HG02798 (cell line): ENCODE measurements around the gene PRTN3.

Source experiments
- ATAC-seq: cut with Tn5 transposase; IDR thresholded peaks from one replicate; pipeline ENCODE4 v1.9.1; 2021; ENCODE audit warnings: mild to moderate bottlenecking; ENCODE audit not compliant: unreplicated experiment, poor library complexity

The PRTN3 gene

DNA sequence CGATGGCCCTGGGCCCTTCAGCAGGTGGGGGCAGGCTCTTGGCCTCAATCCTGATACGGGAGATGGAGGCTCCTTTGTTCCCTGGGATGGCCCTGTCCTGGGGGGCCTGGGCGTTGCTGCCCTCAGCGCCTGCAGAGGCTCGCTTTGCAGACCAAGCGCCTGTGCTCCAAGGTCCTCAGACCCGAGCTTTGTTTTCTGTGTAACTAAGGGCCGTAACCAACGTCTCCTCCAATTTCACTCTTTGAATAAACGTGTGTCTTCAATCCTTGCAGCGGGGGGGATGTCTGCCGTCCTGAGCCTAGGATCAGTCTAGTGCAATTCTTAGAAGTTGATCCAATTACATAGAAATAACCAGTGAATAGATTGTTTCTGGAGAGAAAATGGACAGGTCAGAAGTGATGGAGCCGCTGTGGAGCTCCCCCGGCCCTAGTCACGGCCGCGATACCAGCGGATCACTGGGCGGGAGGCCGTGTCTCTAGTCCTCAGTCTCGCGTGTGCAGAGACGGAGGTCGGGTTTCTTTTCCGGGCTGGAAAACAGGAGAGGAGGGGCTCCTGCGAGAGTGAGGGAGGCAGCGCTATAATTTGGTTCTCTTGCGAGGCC, 38.2 kb upstream of the PRTN3 start:
- no peak for ATAC-seq

DNA sequence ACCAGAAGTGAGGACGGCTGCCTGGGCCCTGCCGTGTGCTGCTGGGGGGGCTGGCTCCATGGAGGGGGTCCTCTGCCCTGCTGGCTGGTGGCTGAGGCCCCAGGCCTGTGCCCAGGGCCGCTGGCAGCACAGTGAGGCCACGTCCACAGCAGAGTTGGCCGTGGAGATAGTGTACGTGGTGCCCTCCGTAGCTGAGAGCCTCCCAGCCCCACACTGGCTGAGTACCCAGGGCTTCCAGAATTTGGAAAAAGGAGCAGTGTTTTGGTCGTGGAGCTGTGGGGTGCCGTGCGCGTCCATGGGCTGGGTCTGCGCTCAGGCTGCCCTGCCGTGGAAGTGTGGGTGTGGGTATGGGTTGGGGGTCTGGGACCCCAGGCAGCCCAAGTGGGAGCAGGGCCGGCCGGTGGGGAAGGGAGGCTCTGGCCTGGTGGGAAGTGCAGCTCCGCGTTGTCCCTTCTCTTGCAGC, 37.7 kb upstream of the PRTN3 start:
- ATAC-seq, result no peak

DNA sequence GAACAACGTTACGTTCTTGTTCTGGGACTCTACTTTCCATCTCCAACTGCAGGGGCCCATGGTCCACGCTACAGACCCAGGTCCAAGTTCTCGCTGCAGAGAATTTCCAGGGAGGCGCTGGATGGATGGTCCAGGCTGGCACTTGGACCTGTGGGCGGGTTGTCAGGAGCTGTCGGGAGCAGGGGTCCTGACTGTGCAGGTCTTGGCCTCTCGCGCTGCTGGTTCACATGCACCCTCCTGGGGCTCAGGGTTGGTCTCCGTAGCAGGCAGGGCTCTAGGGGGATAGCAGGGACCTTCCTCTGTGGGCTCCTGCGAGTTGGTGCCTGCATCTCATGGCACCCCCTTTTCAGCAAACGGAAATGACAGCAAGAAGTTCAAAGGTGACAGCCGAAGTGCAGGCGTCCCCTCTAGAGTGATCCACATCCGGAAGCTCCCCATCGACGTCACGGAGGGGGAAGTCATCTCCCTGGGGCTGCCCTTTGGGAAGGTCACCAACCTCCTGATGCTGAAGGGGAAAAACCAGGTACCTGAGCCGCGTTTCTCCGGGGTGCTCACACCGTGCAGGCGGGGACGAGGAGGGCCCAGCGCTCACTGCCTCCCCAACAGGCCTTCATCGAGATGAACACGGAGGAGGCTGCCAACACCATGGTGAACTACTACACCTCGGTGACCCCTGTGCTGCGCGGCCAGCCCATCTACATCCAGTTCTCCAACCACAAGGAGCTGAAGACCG, 36.9 kb upstream of the PRTN3 start:
- no peak for ATAC-seq

DNA sequence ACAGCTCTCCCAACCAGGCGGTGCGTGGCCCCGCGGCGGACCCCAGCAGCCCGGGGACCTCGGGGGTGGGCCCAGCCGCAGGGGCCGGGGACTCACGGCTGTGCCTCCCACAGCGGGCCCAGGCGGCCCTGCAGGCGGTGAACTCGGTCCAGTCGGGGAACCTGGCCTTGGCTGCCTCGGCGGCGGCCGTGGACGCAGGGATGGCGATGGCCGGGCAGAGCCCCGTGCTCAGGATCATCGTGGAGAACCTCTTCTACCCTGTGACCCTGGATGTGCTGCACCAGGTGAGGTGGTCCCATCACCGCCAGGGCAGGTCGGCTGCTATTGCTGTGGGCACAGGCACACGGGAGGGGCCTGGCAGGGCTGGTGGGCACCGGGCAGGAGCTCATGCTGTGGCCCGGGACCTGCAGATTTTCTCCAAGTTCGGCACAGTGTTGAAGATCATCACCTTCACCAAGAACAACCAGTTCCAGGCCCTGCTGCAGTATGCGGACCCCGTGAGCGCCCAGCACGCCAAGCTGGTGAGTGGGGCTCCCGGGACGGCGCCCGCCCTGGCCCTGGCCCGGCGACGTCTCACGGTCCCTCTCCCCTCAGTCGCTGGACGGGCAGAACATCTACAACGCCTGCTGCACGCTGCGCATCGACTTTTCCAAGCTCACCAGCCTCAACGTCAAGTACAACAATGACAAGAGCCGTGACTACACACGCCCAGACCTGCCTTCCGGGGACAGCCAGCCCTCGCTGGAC, 36.2 kb upstream of the PRTN3 start:
- no peak for ATAC-seq

DNA sequence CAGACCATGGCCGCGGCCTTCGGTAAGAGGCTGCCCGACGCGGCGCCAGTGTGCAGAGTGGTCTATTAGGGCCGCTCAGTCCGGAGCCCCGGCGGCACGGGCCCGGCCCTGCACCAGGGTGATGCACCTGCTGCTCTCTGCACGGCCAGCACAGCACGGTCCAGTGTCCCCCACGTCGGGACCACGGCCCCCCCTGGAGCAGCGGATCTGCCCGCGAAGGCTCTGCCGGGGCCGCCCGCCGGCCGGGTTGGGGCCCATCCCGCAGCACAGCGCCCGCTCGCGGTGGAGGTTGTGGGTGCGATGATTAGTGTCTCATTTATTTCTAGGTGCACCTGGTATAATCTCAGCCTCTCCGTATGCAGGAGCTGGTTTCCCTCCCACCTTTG, 35.6 kb upstream of the PRTN3 start:
- no peak for ATAC-seq

DNA sequence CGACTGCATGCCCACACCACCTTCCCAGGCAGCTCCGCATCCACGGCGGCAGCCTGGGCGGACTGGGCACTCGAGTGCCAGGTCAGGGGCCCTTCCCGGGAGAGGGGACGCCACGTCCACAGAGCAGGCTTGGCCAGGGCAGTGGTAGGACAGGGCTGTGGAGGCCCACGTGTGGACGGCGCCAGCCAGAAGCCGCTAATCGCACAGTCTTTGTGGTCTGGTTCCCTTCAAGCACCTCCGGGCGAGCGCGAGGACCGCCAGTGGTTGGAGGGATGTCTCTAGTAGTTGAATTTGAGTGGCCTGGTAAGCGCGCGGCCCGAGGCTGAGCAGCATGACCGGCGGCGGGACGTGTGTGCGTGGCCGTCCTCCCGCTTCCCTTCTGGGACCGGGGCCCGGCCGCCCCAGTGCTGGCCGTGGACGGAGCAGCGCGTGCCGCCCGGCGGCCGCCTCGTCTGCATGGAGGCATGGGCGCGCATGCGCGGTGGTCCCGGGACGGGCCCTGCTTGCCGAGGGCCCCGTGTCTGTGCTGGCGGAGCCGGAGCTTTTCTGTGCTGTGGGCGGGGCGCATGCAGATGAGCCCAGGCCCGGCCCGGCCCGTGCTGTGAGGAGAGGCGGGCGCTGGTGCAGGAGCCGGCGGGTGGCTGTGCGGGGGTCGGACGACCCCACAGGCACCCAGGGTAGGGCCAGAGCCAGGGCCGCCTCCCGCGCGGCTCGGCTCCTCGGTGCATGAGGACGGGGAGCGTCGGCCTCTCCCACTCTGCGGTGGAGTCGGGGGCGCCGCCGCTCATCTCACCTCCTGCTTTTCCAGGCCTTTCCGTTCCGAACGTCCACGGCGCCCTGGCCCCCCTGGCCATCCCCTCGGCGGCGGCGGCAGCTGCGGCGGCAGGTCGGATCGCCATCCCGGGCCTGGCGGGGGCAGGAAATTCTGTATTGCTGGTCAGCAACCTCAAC, 34.9 kb upstream of the PRTN3 start:
- no peak for ATAC-seq

DNA sequence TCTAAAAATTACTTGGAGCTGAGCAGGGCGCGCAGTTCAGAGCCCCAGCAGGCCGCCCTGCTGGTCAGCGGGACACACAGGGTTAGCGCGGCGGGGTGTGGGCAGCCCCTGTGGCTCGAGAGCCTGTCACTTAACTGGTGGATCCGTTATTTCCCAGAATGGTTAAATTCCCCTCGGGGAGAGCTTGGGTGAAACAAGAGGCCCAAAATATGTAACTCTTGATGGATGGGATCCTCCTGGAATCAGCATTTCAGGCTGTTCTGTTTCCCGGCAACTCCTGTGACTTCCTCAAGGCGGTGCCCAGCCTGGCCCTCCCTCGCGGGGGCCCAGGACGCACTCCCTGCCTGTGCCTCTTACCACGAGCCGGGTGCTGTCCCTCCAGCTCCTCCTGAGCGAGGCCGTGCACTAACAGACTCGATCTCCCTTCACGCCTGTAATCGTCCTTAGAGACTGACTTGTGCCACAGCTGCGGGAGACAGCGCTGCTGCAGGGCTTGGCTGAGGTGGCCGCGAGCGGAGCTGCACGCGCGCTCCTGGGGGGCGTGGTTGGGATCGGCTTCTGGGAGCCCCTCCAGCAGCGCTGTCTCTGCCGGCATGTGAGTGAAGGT, 33.9 kb upstream of the PRTN3 start:
- no peak for ATAC-seq

DNA sequence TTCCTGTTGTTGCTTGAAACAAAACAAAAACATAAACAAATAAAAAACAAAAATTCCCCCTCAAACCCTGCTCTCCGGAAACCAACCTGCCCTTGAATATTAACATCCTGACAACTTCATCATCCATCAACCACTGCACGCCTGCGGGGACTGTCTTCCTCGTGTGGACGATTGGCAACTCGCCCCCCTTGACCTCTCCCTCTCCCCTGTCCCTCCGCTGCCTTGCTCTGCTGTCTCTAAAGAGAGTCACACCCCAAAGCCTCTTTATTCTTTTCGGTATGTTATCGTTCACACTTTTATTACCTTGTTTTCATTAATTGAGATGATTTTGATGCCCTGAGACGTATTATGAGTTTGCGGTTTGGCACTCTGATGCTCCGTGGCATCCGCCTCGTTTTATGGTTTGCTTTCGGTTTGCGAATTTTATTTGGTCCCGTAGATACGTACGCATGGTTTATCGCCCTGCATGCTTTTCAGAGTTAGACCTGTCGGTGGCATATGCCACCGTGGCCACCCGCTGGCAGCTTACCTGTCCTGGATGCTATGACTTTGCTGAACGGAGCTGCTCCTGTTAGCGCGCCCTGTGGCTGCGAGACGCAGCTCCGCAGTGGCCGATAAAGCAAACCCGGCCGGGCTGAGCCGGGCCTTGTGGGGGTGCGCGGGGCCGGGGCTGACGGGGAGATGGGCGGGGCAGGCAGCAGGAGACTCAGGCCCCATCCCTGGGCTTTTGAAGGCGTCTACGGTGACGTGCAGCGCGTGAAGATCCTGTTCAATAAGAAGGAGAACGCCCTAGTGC, 33.0 kb upstream of the PRTN3 start:
- ATAC-seq, result no peak

DNA sequence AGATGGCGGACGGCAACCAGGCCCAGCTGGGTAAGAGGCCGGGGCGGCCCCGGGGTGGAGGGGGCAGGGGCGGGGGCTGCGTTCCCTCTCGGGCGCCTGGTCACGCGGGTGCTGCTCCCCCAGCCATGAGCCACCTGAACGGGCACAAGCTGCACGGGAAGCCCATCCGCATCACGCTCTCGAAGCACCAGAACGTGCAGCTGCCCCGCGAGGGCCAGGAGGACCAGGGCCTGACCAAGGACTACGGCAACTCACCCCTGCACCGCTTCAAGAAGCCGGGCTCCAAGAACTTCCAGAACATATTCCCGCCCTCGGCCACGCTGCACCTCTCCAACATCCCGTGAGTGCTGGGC, 32.4 kb upstream of the PRTN3 start:
- no peak for ATAC-seq

DNA sequence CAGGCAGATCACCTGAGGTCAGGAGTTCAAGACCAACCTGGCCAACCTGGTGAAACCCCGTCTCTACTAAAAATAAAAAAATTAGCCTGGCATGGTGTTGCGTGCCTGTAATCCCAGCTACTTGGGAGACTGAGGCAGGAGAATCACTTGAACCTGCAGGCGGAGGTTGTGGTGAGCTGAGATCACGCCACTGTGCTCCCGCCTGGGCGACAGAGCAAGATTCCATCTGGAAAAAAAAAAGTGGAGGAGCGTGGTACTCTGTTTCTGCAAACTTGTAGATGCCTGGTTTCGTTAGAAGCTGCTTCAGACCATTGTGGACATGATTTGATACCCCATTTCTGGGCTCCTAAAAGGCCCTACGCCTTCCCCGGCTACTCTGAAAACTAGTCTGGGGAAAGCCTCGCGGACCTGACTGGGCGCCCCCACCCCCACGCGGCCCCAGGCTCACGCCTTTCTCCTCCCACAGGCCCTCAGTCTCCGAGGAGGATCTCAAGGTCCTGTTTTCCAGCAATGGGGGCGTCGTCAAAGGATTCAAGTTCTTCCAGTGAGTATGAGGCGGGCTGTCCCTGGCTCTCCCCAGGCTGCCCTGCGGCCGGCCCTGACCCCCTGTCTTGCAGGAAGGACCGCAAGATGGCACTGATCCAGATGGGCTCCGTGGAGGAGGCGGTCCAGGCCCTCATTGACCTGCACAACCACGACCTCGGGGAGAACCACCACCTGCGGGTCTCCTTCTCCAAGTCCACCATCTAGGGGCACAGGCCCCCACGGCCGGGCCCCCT, 30.5 kb upstream of the PRTN3 start:
- ATAC-seq, result no peak

DNA sequence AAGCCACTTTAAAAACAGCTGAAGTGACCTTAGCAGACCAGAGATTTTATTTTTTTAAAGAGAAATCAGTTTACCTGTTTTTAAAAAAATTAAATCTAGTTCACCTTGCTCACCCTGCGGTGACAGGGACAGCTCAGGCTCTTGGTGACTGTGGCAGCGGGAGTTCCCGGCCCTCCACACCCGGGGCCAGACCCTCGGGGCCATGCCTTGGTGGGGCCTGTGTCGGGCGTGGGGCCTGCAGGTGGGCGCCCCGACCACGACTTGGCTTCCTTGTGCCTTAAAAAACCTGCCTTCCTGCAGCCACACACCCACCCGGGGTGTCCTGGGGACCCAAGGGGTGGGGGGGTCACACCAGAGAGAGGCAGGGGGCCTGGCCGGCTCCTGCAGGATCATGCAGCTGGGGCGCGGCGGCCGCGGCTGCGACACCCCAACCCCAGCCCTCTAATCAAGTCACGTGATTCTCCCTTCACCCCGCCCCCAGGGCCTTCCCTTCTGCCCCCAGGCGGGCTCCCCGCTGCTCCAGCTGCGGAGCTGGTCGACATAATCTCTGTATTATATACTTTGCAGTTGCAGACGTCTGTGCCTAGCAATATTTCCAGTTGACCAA, 29.8 kb upstream of the PRTN3 start:
- ATAC-seq, result no peak

DNA sequence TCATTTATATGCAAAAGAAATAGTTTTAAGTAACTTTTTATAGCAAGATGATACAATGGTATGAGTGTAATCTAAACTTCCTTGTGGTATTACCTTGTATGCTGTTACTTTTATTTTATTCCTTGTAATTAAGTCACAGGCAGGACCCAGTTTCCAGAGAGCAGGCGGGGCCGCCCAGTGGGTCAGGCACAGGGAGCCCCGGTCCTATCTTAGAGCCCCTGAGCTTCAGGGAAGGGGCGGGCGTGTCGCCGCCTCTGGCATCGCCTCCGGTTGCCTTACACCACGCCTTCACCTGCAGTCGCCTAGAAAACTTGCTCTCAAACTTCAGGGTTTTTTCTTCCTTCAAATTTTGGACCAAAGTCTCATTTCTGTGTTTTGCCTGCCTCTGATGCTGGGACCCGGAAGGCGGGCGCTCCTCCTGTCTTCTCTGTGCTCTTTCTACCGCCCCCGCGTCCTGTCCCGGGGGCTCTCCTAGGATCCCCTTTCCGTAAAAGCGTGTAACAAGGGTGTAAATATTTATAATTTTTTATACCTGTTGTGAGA, 29.2 kb upstream of the PRTN3 start:
- ATAC-seq, result no peak

DNA sequence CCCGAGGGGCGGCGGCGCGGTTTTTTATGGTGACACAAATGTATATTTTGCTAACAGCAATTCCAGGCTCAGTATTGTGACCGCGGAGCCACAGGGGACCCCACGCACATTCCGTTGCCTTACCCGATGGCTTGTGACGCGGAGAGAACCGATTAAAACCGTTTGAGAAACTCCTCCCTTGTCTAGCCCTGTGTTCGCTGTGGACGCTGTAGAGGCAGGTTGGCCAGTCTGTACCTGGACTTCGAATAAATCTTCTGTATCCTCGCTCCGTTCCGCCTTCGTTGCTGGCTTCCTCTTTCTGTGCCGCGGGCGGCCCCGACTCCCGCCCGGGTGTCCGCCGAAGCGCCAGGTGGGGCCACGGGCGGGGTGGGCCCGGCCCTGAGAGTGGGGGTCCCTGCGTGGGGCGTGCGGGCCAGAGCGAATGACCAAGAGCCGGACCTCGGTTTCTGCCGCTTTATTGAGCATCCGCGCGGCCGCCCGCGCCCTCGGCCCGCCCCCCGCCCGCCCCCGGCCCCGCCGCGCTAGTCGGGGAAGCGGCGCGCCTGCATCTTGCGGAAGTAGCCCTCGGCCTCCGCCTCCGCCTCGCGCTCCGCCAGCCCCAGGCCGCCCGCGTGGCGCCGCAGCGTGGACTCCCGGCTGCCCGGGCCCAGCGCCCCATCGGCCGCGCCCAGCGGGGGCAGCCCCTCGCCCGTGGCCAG, 28.6 kb upstream of the PRTN3 start:
- no peak for ATAC-seq

DNA sequence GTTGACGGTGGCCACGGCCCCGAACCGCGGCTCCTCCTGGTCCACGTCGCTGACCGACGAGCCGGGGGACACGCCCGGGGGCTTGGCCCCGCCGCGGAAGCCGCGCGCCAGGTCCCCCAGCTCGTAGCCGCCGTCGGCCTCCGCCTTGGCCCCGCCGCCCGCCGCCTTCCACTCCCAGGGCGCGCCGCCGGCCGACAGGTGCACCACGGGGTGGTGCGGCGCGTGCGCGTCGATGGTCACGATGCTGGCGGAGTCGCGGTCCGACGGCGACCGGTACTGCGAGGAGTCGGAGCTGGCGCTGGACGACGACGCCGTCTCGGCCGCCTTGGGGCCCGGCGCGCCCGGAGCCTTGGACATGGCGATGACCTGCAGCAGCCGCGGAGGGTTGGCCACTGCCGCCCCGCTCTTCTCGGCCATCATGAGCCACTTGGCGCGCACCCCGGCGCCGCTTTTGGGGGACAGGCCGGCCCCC, 28.0 kb upstream of the PRTN3 start:
- no peak for ATAC-seq

DNA sequence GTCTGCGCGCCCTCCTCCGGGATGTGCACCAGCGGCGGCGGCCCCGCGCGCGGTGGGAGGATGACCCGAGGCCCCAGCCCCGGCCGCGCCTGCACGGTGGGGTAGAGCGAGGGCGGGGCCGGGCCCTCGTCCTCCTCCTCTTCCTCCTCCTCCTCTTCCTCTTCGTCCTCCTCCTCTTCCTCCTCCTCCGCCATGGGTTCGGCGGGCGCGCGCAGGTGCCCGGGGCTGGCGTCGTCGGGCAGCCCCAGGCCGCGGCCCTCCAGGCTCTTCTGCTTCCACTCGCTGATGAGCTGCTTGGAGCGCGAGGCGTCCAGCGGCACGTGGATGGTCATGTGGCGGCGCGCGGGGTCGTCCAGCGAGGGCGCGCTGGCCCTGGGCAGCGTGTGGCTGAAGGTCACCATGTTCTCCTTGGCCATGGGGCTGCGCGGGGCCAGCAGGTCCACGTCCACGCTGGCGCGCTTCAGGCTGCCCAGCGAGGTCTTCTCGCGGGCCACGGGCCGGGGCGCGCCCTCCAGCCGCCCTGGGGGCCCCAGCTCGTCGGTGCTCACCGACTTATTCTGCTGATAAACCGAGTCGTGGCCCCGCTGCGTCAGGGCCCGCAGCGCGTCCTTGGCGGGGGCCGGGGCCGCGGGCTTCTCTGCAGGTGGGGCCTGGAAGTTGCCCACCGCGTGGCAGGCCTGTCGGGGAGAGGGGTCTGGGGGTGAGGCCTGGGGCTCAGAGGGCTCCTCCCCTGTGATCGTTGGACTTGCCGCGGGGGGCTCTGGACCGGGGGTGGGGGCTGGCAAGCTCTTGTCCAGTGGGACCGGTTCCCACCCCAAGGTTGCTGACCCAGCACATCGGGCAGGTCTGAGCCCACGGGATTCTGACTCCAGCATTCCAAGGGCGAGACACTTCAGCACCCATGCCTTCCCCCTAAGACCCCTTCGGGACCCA, 27.3 kb upstream of the PRTN3 start:
- no peak for ATAC-seq
